ENCODE measurements around the gene GNL3L. TPM values are rescaled to one million over a fixed set of nuclear protein-coding genes. Genes with fewer than 3 reads are reported as not detected.
A peak's percentile ranks its signal among the peaks of the same experiment; 100 is the strongest.
"Not testable (repeated sequence)": the region's sequence is repeated elsewhere in the genome, so short reads cannot be mapped to it uniquely, and the experiment has no call there.

GNL3L gene
- total and polyA plus RNA-seq, 9 of the 15 experiments (the other 6 are each of a cell fraction or from before 2014, with no cell fraction given) = 11.5 to 81.7 (median 37.6) TPM

GRCh38 chrX:54534271-54534670 lies 4.3 kb downstream of the GNL3L start:
- no peak for TF ChIP-seq IRF9 (tag; IDR thresholded peaks at IDR 0.05)
- TF ChIP-seq TCF7 (IDR thresholded peaks at IDR 0.05; ENCODE audit: borderline replicate concordance) = no peak
- TF ChIP-seq POLR2A (conservative IDR thresholded peaks at IDR 0.05) = no peak
- no peak for TF ChIP-seq HDAC3 (IDR thresholded peaks at IDR 0.05; ENCODE audit: borderline replicate concordance, partially characterized antibody)
- Histone ChIP-seq H4K20me1 (replicated peaks; ENCODE audit: control insufficient read depth, insufficient read depth, low read length) (no peaks in the 10 kb centered on the region), H3K36me3 (ENCODE audit: control insufficient read depth, insufficient read depth, low read length) (peaks cover 66% of the 10 kb centered on the region), H3K4me1 (replicated peaks in 1 of 2; ENCODE audit: control insufficient read depth in 2 of 2, insufficient read depth in 2 of 2, low read length in 2 of 2) (peaks cover 4 to 19% of the 10 kb centered on the region in 2 experiments; a peak in 3 of 5 replicates), H3K79me2 (ENCODE audit: control insufficient read depth, insufficient read depth, low read length) (peaks cover 58% of the 10 kb centered on the region), H2AFZ (ENCODE audit: low read depth, low read length) (no peak overlapping the region), H3K4me2 (ENCODE audit: insufficient read depth, low read length) (no peak overlapping the region), H3K9me3 (replicated peaks; ENCODE audit: control insufficient read depth, insufficient read depth, low read depth, low read length) (peaks cover 3% of the 10 kb centered on the region), H3K27ac (ENCODE audit: extremely low read depth, low read depth, low read length) (no peak overlapping the region), H3K9me1 (ENCODE audit: control insufficient read depth, insufficient read depth, low read length) (no peaks in the 10 kb centered on the region), H3K27me3 (ENCODE audit: control insufficient read depth in 2 of 2, insufficient read depth in 2 of 2, low read length in 2 of 2) (no peaks in the 10 kb centered on the region), H3K9ac (ENCODE audit: insufficient read depth in 1 of 2, low read depth in 2 of 2, low read length in 2 of 2) (no peak overlapping the region), H3K4me3 (no peak overlapping the region)
- FAIRE-seq (no peak), DNase-seq (ENCODE audit: extremely low read depth in 1 of 4, low spot score in 3 of 4) (no peak), ATAC-seq (no peak)
- BruUV-seq (replicated peaks) = no TSS peak
- CTCF ChIA-PET (ENCODE audit: low intra/inter-chr PET ratio) = no interaction called here
- POLR2A ChIA-PET = interaction anchor here (0.7 kb wide), 1 partner anchor 21 kb away, joined by 3 read pairs; no protein-coding TSS in a partner anchor
- WGBS (ENCODE audit: insufficient coverage, low coverage, missing lambda C conversion rate) = 93% methylated on average over 3 of the region's 4 CpGs
- in situ Hi-C loops (cut with MboI) (no loop called here), intact Hi-C loops (cut with micrococcal nuclease) (no loop called here)

- H3K36me3 ChIP-seq (ENCODE audit: control insufficient read depth, insufficient read depth, low read length) = peaks cover 74% of the 10 kb centered on the region
- POLR2A ChIA-PET = no interaction called here
Measured at GRCh38 chrX:54540289-54540688, 10.3 kb downstream of the GNL3L start.

GRCh38 chrX:54542239-54542638 lies 12.2 kb downstream of the GNL3L start:
- BruUV-seq (replicated peaks); DNase-seq (ENCODE audit: extremely low read depth in 1 of 4, low spot score in 3 of 4); FAIRE-seq; in situ Hi-C loops (cut with MboI); H2AFZ ChIP-seq (ENCODE audit: low read depth, low read length); H3K27ac ChIP-seq (ENCODE audit: extremely low read depth, low read depth, low read length); H4K20me1 ChIP-seq (replicated peaks; ENCODE audit: control insufficient read depth, insufficient read depth, low read length); POLR2A ChIA-PET; H3K27me3 ChIP-seq (ENCODE audit: control insufficient read depth in 2 of 2, insufficient read depth in 2 of 2, low read length in 2 of 2); H3K4me1 ChIP-seq (replicated peaks in 1 of 2; ENCODE audit: control insufficient read depth in 2 of 2, insufficient read depth in 2 of 2, low read length in 2 of 2); H3K9me1 ChIP-seq (ENCODE audit: control insufficient read depth, insufficient read depth, low read length); H3K9me3 ChIP-seq (replicated peaks; ENCODE audit: control insufficient read depth, insufficient read depth, low read depth, low read length); H3K4me3 ChIP-seq; H3K79me2 ChIP-seq (ENCODE audit: control insufficient read depth, insufficient read depth, low read length); CTCF ChIA-PET (ENCODE audit: low intra/inter-chr PET ratio); H3K4me2 ChIP-seq (ENCODE audit: insufficient read depth, low read length); ATAC-seq; intact Hi-C loops (cut with micrococcal nuclease); H3K9ac ChIP-seq (ENCODE audit: insufficient read depth in 1 of 2, low read depth in 2 of 2, low read length in 2 of 2): not testable (repeated sequence)
- WGBS (ENCODE audit: insufficient coverage, low coverage, missing lambda C conversion rate) = no CpG with 5 or more reads among the region's 4 CpGs
- H3K36me3 ChIP-seq (ENCODE audit: control insufficient read depth, insufficient read depth, low read length) = peaks cover 79% of the 10 kb centered on the region

More at GRCh38 chrX:54540289-54540688, 10.3 kb downstream of the GNL3L start:
- in situ Hi-C loops (cut with MboI) = no loop called here
- Histone ChIP-seq H2AFZ (ENCODE audit: low read depth, low read length) (no peak overlapping the region), H3K27me3 (ENCODE audit: control insufficient read depth in 2 of 2, insufficient read depth in 2 of 2, low read length in 2 of 2) (no peaks in the 10 kb centered on the region), H3K27ac (ENCODE audit: extremely low read depth, low read depth, low read length) (no peak overlapping the region), H3K4me2 (ENCODE audit: insufficient read depth, low read length) (no peak overlapping the region), H3K4me1 (replicated peaks in 1 of 2; ENCODE audit: control insufficient read depth in 2 of 2, insufficient read depth in 2 of 2, low read length in 2 of 2) (no peaks in the 10 kb centered on the region), H3K79me2 (ENCODE audit: control insufficient read depth, insufficient read depth, low read length) (peaks cover 8% of the 10 kb centered on the region), H4K20me1 (replicated peaks; ENCODE audit: control insufficient read depth, insufficient read depth, low read length) (no peaks in the 10 kb centered on the region), H3K4me3 (no peak overlapping the region), H3K9ac (ENCODE audit: insufficient read depth in 1 of 2, low read depth in 2 of 2, low read length in 2 of 2) (no peak overlapping the region), H3K9me3 (replicated peaks; ENCODE audit: control insufficient read depth, insufficient read depth, low read depth, low read length) (no peaks in the 10 kb centered on the region), H3K9me1 (ENCODE audit: control insufficient read depth, insufficient read depth, low read length) (no peaks in the 10 kb centered on the region)
- CTCF ChIA-PET (ENCODE audit: low intra/inter-chr PET ratio) = no interaction called here
- WGBS (ENCODE audit: insufficient coverage, low coverage, missing lambda C conversion rate) = 100% methylated on average over 3 of the region's 4 CpGs
- ATAC-seq (no peak), FAIRE-seq (no peak), DNase-seq (ENCODE audit: extremely low read depth in 1 of 4, low spot score in 3 of 4) (no peak)
- TF ChIP-seq ZNF263 (CRISPR knock-in tag; IDR thresholded peaks at IDR 0.05; ENCODE audit: borderline replicate concordance) (no peak), NFIX (CRISPR knock-in tag; IDR thresholded peaks at IDR 0.05; ENCODE audit: low read depth) (no peak), MEF2A (IDR thresholded peaks at IDR 0.05; ENCODE audit: control insufficient read depth, low read depth, low read length) (peak; percentile 50; the same call in 1 of the 2 replicates)
- BruUV-seq (replicated peaks) = no TSS peak
- intact Hi-C loops (cut with micrococcal nuclease) = no loop called here
